Activated T-cell treated with anti-CD3 and anti-CD28 coated beads, Interleukin-2, amount 50 U/mL, for 72 hours (primary cell): ENCODE measurements around the gene P4HA1. TPM values are rescaled to one million over a fixed set of nuclear protein-coding genes. Genes with fewer than 3 reads are reported as not detected.
"Not testable (repeated sequence)": the region's sequence is repeated elsewhere in the genome, so short reads cannot be mapped to it uniquely, and the experiment has no call there.

ENCODE experiments used
- ATAC-seq, 2 donors: fragments of 150-1000 bp; cut with Tn5 transposase; replicated peaks in 1 of 2; 2 replicates each; pipeline ENCODE4 v1.10.0; 2021; ENCODE audit warnings: moderate library complexity in 2 of 2, mild to moderate bottlenecking in 1 of 2
- DNase-seq, 2 donors: peaks; one replicate each; pipeline ENCODE4 v3.0.0; 2021 to 2022; ENCODE audit warnings: mixed read lengths in 1 of 2
- H3K27ac Mint-ChIP-seq: one replicate; pipeline ENCODE4 v1.8.0; 2022; ENCODE audit warnings: mild to moderate bottlenecking, moderate library complexity, mixed read lengths
- H3K27me3 Mint-ChIP-seq: one replicate; pipeline ENCODE4 v1.8.0; 2022; ENCODE audit warnings: low read depth, mixed read lengths
- H3K36me3 Mint-ChIP-seq, 2 donors: one replicate each; pipeline ENCODE4 v1.8.0; 2022; ENCODE audit warnings: mixed read lengths in 2 of 2, mild to moderate bottlenecking in 1 of 2; ENCODE audit not compliant: insufficient read depth in 2 of 2
- H3K4me1 Mint-ChIP-seq: one replicate; pipeline ENCODE4 v1.8.0; 2022; ENCODE audit warnings: low read depth, mixed read lengths
- H3K4me3 Mint-ChIP-seq, 2 donors: one replicate each; pipeline ENCODE4 v1.8.0; 2022; ENCODE audit warnings: mild to moderate bottlenecking in 2 of 2, mixed read lengths in 2 of 2, moderate library complexity in 2 of 2
- H3K9me3 Mint-ChIP-seq, 2 donors: one replicate each; pipeline ENCODE4 v1.8.0; 2022; ENCODE audit warnings: mixed read lengths in 2 of 2
- total RNA-seq, 2 donors: library from RNA; stranded (reverse); gene quantifications; one replicate each; pipeline ENCODE4 v1.2.3, GENCODE V29; 2022

P4HA1 gene
- total RNA-seq, 2 donors from 2014 or later = 20.5 to 28.8 TPM

DNA sequence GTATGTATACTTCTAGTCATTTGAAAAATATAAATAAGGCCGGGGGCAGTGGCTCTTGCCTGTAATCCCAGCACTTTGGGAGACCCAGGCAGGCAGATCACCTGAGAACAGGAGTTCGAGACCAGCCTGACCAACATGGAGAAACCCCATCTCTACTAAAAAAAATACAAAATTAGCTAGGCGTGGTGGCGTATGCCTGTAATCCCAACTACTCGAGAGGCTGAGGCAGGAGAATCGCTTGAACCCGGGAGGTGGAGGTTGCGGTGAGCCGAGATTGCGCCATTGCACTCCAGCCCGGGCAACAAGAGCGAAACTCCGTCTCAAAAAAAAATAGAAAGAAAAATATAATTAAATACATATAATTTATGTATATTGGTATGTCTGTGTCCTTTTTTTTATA lies 15.4 kb upstream of the P4HA1 start:
- H3K27ac Mint-ChIP-seq, H3K27me3 Mint-ChIP-seq, H3K4me3 Mint-ChIP-seq, DNase-seq, H3K9me3 Mint-ChIP-seq, ATAC-seq: not testable (repeated sequence)
- Mint-ChIP-seq H3K4me1 (peaks cover 15% of the 10 kb centered on the region), H3K36me3 (peaks cover 12 to 14% of the 10 kb centered on the region in 2 donors)

GRCh38 chr10:73110345-73110849 lies 13.7 kb upstream of the P4HA1 start, which contains the start of gene NUDT13:
NUDT13 (plus strand) TSS chr10:73110455; CDS start chr10:73114366, 3,911 bp downstream.
- peak within 1 kb of the TSS; percentile 91 for H3K27ac Mint-ChIP-seq
- DNase-seq (peak; percentile 11 to 19), ATAC-seq (peak; percentile 44 to 64)
- peak within 1 kb of the TSS; percentile 78 to 86 for H3K4me3 Mint-ChIP-seq
- H3K4me1 Mint-ChIP-seq = peaks cover 15% of the 10 kb centered on the region
- no peaks in the 10 kb centered on the region for H3K27me3 Mint-ChIP-seq
- H3K36me3 Mint-ChIP-seq = peaks cover 14% of the 10 kb centered on the region in 2 donors
- peaks cover 0 to 4% of the 10 kb centered on the region in 2 donors for H3K9me3 Mint-ChIP-seq

DNA sequence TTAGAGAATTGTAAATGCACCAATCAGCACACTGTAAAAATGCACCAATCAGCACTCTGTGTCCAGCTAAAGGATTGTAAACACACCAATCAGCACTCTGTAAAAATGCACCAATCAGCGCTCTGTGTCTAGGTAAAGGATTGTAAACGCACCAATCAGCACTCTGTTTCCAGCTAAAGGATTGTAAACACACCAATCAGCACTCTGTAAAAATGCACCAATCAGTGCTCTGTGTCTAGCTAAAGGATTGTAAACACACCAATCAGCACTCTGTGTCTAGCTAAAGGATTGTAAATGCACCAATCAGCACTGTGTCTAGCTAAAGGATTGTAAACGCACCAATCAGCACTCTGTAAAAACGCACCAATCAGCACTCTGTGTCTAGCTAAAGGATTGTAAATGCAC lies 12.6 kb upstream of the P4HA1 start:
- not testable (repeated sequence) for H3K27ac Mint-ChIP-seq, H3K4me3 Mint-ChIP-seq, H3K9me3 Mint-ChIP-seq

GRCh38 chr10:73106301-73106700 lies 9.6 kb upstream of the P4HA1 start:
- peaks cover 17% of the 10 kb centered on the region for H3K4me1 Mint-ChIP-seq
- no peak for DNase-seq
- peaks cover 14 to 15% of the 10 kb centered on the region in 2 donors for H3K36me3 Mint-ChIP-seq
- peaks cover 0 to 4% of the 10 kb centered on the region in 2 donors for H3K9me3 Mint-ChIP-seq
- no peak overlapping the region for H3K27ac Mint-ChIP-seq
- no peaks in the 10 kb centered on the region for H3K27me3 Mint-ChIP-seq
- ATAC-seq = no peak
- H3K4me3 Mint-ChIP-seq = no peak overlapping the region

More for the DNA sequence above, 12.6 kb upstream of the P4HA1 start:
- not testable (repeated sequence) for ATAC-seq, H3K27me3 Mint-ChIP-seq, DNase-seq
- Mint-ChIP-seq H3K4me1 (peaks cover 15% of the 10 kb centered on the region), H3K36me3 (peaks cover 14% of the 10 kb centered on the region in 2 donors)

DNA sequence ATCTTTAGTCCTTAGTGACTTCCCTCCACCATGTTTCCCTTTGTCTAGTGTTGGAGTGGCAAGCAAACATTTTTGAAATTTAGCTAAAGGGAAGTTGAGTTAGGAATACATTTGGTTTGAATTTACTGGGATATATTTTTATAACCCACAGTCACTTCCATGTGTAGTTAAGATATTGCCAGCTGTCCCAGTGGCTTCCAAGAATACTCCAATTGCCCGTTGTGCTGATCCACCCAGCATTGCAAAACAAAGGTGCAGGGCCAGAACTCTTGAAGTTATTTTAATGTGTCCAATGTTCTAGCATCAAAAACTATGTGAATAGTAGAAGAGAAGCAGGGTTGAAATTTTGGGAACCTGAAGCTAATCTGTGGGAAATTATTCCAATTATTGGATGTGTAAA lies 2.5 kb upstream of the P4HA1 start:
- no peaks in the 10 kb centered on the region for H3K27me3 Mint-ChIP-seq
- H3K27ac Mint-ChIP-seq = no peak overlapping the region
- ATAC-seq (no peak), DNase-seq (no peak)
- no peaks in the 10 kb centered on the region for H3K9me3 Mint-ChIP-seq
- no peak overlapping the region for H3K4me3 Mint-ChIP-seq
- peaks cover 29% of the 10 kb centered on the region for H3K4me1 Mint-ChIP-seq
- H3K36me3 Mint-ChIP-seq = peaks cover 0 to 1% of the 10 kb centered on the region in 2 donors

DNA sequence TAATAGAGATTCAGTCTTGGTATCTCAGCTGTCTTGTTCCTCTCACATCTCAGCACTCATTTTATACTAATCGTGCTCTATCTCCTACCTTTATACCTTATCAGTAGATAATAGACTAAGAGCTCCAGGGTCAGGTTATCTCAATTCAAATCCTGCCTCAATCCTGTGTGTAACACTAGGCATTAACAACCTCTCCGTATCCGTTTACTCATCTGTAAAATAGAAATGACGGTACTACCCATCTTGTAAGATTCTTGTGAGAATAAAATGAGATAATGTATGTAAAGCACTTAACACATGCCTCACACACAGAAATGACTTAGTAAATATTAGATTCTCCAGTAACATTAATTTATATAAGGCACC lies 622 bp upstream of the P4HA1 start:
- Mint-ChIP-seq H3K36me3 (peaks cover 0 to 1% of the 10 kb centered on the region in 2 donors), H3K9me3 (no peaks in the 10 kb centered on the region), H3K27me3 (no peaks in the 10 kb centered on the region), H3K4me1 (peaks cover 41% of the 10 kb centered on the region), H3K27ac (peak overlapping the region; percentile 95), H3K4me3 (peak overlapping the region; percentile 95 to 98)
- ATAC-seq (no peak), DNase-seq (no peak)

- ATAC-seq (peak; percentile 51 to 58), DNase-seq (peak; percentile 79 to 80)
- Mint-ChIP-seq H3K4me1 (peaks cover 44% of the 10 kb centered on the region), H3K27ac (peak overlapping the region; percentile 95), H3K4me3 (peak overlapping the region; percentile 95 to 98), H3K9me3 (no peaks in the 10 kb centered on the region), H3K36me3 (no peaks in the 10 kb centered on the region), H3K27me3 (no peaks in the 10 kb centered on the region)
Observed at GRCh38 chr10:73096041-73096448, 621 bp downstream of the P4HA1 start.

DNA sequence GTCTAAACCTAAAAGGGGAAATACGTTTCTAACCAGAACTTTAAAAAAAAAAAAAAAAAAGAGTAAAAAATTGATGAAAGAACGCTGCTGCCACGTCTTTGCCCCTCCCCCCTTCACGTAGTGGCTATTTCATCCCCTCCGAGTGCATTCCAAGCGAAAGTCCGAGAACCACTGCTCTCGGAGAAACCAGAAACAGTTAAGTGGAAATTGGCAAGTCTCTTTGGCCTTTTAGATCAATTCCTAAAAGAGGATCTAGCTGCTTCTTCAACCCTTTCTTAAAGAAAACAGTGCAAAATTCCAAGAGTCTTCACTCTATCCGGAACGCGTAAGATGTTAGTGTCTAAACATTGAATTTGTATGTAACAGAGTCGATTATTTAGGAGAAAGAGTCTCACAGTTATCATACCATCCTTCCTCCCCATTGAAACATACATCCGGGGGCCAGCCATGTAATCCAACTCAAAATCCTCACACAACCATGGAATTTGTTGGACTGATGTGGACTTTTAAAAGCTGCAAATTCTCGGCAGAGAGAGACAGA lies 1.1 kb downstream of the P4HA1 start:
- Mint-ChIP-seq H3K4me3 (peak overlapping the region; percentile 95 to 98), H3K27me3 (no peaks in the 10 kb centered on the region), H3K4me1 (peaks cover 44% of the 10 kb centered on the region), H3K27ac (peak overlapping the region; percentile 95), H3K36me3 (no peaks in the 10 kb centered on the region), H3K9me3 (no peaks in the 10 kb centered on the region)
- no peak for ATAC-seq
- peak; percentile 32 to 45 for DNase-seq

- H3K27me3 Mint-ChIP-seq = no peaks in the 10 kb centered on the region
- H3K36me3 Mint-ChIP-seq = no peaks in the 10 kb centered on the region
- H3K4me3 Mint-ChIP-seq = peak overlapping the region; percentile 95 to 98
- DNase-seq (no peak), ATAC-seq (no peak)
- peak overlapping the region; percentile 95 for H3K27ac Mint-ChIP-seq
- H3K9me3 Mint-ChIP-seq = no peaks in the 10 kb centered on the region
- peaks cover 44% of the 10 kb centered on the region for H3K4me1 Mint-ChIP-seq
Observed at GRCh38 chr10:73094986-73095480, 1.6 kb downstream of the P4HA1 start.

GRCh38 chr10:73093922-73094850 lies 2.5 kb downstream of the P4HA1 start:
- ATAC-seq (no peak), DNase-seq (no peak)
- Mint-ChIP-seq H3K27me3 (no peaks in the 10 kb centered on the region), H3K4me1 (peaks cover 44% of the 10 kb centered on the region), H3K4me3 (peak overlapping the region; percentile 95 to 98), H3K27ac (peak overlapping the region; percentile 95), H3K36me3 (no peaks in the 10 kb centered on the region), H3K9me3 (no peaks in the 10 kb centered on the region)

GRCh38 chr10:73092830-73093229 lies 3.8 kb downstream of the P4HA1 start:
- DNase-seq = no peak
- Mint-ChIP-seq H3K27me3 (no peaks in the 10 kb centered on the region), H3K36me3 (no peaks in the 10 kb centered on the region), H3K9me3 (no peaks in the 10 kb centered on the region), H3K4me3 (peak overlapping the region in 1 of 2 donors; percentile 41), H3K27ac (peak overlapping the region; percentile 54), H3K4me1 (peaks cover 55% of the 10 kb centered on the region)
- no peak for ATAC-seq

DNA sequence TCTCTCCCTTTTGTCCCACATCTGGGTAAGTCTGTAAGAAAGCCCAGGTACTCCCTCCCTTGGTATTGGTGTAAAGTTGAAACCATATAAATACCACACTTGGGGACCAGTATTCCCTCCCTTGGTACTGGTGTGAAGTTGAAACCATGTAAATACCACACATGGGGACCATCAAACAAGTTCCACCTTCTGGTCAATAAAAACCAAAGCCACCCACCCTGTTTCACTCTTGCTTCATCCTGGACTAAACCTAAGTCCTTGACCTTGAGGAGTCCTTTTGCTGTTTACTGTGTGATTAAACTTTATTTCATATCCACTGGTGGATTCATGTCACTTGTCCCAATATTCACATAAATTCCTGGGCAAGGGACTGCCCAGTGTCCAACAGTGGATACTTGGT lies 8.4 kb downstream of the P4HA1 start:
- peak; percentile 28 to 31 for ATAC-seq
- H3K4me3 Mint-ChIP-seq = peak overlapping the region in 1 of 2 donors; percentile 10
- H3K9me3 Mint-ChIP-seq = no peaks in the 10 kb centered on the region

DNA sequence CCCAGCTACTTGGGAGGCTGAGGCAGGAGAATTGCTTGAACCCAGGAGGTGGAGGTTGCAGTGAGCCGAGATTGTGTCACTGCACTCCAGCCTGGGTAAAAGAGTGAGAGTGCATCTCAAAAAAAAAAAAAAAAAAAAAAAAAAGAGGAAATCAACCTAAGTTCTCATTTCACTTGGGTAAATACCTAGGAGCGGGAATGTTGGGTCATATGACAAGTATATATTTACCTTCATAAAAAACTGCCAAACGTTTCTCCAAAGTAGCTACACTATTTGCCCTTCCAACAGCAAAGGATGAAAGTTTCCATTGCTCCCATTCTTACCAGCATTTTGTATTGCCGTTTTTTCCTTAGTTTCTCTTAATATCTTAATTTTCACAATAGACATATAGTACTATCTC lies 9.8 kb downstream of the P4HA1 start:
- H3K9me3 Mint-ChIP-seq = no peaks in the 10 kb centered on the region
- no peak for DNase-seq
- peaks cover 21% of the 10 kb centered on the region for H3K4me1 Mint-ChIP-seq
- H3K27me3 Mint-ChIP-seq = no peaks in the 10 kb centered on the region
- H3K36me3 Mint-ChIP-seq = no peaks in the 10 kb centered on the region
- no peak for ATAC-seq
- no peak overlapping the region for H3K27ac Mint-ChIP-seq
- no peak overlapping the region for H3K4me3 Mint-ChIP-seq

More for the DNA sequence above, 8.4 kb downstream of the P4HA1 start:
- Mint-ChIP-seq H3K27me3 (no peaks in the 10 kb centered on the region), H3K4me1 (peaks cover 31% of the 10 kb centered on the region), H3K27ac (peak overlapping the region; percentile 63), H3K36me3 (no peaks in the 10 kb centered on the region)
- DNase-seq = no peak
